HCT116 (cell line): ENCODE results near the gene KCNMB4. TPM values are rescaled to one million over a fixed set of nuclear protein-coding genes. Genes with fewer than 3 reads are reported as not detected.
A peak's percentile ranks its signal among the peaks of the same experiment; 100 is the strongest.

Experiments
- ATAC-seq: fragments of 200-7000 bp; cut with Tn5 transposase; 2 replicates; pipeline ENCODE4 v1.9.1; 2020; ENCODE audit warnings: mild to moderate bottlenecking, moderate library complexity
- BruUV-seq: library from RNA; stranded (reverse); fragments of 400-500 nt; replicated peaks from 2 replicates; lab custom pipeline; 2021; lab: Mats Ljungman, UMichigan
- CTCF ChIA-PET: fragments of 300-600 bp; sonication (Branson Sonifier 250); formaldehyde crosslinking; loops from one replicate; lab custom pipeline; 2021; ENCODE audit warnings: antibody characterized with exemption; lab: Charles Lee
- POLR2A ChIA-PET: fragments of 300-600, 350-600 bp; sonication (Branson Sonifier 250); formaldehyde crosslinking; loops from one replicate; lab custom pipeline; 2021; ENCODE audit warnings: antibody characterized with exemption; lab: Charles Lee
- RAD21 ChIA-PET, 2 experiments: fragments of 300-600 bp; sonication (Branson Sonifier 250); formaldehyde crosslinking; loops; one replicate each; lab custom pipeline; 2023; ENCODE audit warnings: low total read pairs in 2 of 2; ENCODE audit not compliant: uncharacterized antibody in 2 of 2, unreplicated experiment in 2 of 2, low non-redundant PET in 1 of 2; lab: Charles Lee
- DNase-seq: peaks from one replicate; pipeline ENCODE4 v3.0.0-alpha.2; 2010; ENCODE audit warnings: low read depth, low spot score
- H2AFZ ChIP-seq: fragments of 200-600 bp; shearing (Covaris generic), sonication (generic); 2 replicates; pipeline ENCODE4 v1.6.1; 2017; ENCODE audit warnings: low read depth, mixed run types, mixed read lengths, antibody characterized with exemption, low read length; ENCODE audit not compliant: poor library complexity, severe bottlenecking
- H3K27ac ChIP-seq: 2 replicates; pipeline ENCODE4 v1.5.1; 2012; ENCODE audit warnings: low read depth, low read length
- H3K27me3 ChIP-seq: fragments of 200-600 bp; sonication (generic); 2 replicates; pipeline ENCODE4 v1.6.1; 2016; ENCODE audit warnings: mixed run types, low read length, mixed read lengths; ENCODE audit not compliant: insufficient read depth
- H3K36me3 ChIP-seq, 2 experiments: fragments of 200-500 bp in 1 of 2; fragments of 200-600 bp in 1 of 2; sonication (Bioruptor generic) in 1 of 2; sonication (generic) in 1 of 2; 2 replicates each; pipeline versions ENCODE4 v1.5.1 to v1.6.1; 2014 to 2016; ENCODE audit warnings: low read length in 2 of 2, inconsistent platforms in 1 of 2, mixed read lengths in 1 of 2, mixed run types in 1 of 2; ENCODE audit not compliant: insufficient read depth in 2 of 2, control insufficient read depth in 1 of 2
- H3K4me1 ChIP-seq, 2 experiments: fragments of 200-600 bp in 1 of 2; sonication (generic) in 1 of 2; 2 replicates each; pipeline versions ENCODE4 v1.5.1 to v1.6.1; 2012 to 2017; ENCODE audit warnings: low read length in 2 of 2, inconsistent platforms in 1 of 2, mild to moderate bottlenecking in 1 of 2, mixed read lengths in 1 of 2, mixed run types in 1 of 2, moderate library complexity in 1 of 2; ENCODE audit not compliant: insufficient read depth in 2 of 2, control insufficient read depth in 1 of 2
- H3K4me2 ChIP-seq: fragments of 200-600 bp; sonication (generic); 2 replicates; pipeline ENCODE4 v1.6.1; 2017; ENCODE audit warnings: mixed run types, low read length, mixed read lengths
- H3K4me3 ChIP-seq, 2 experiments: fragments of 200-600 bp in 1 of 2; sonication (generic) in 1 of 2; replicated peaks in 1 of 2; 2 replicates each; pipeline ENCODE4 v1.5.1; 2011 to 2016; ENCODE audit warnings: low read length in 2 of 2, control low read depth in 1 of 2, low read depth in 1 of 2, mild to moderate bottlenecking in 1 of 2, mixed read lengths in 1 of 2, mixed run types in 1 of 2
- H3K79me2 ChIP-seq: fragments of 200-600 bp; sonication (generic); 2 replicates; pipeline ENCODE4 v1.6.1; 2017; ENCODE audit warnings: mild to moderate bottlenecking, mixed run types, low read length, moderate library complexity, mixed read lengths; ENCODE audit not compliant: insufficient read depth
- H3K9ac ChIP-seq: fragments of 200-600 bp; sonication (generic); 2 replicates; pipeline ENCODE4 v1.6.1; 2016; ENCODE audit warnings: low read length, mixed read lengths
- H3K9me2 ChIP-seq: fragments of 200-600 bp; sonication (generic), shearing (Covaris generic); 2 replicates; pipeline ENCODE4 v1.6.1; 2017; ENCODE audit warnings: mixed run types, mild to moderate bottlenecking, moderate library complexity; ENCODE audit not compliant: insufficient read depth
- H3K9me3 ChIP-seq, 2 experiments: fragments of 200-500 bp in 1 of 2; fragments of 200-600 bp in 1 of 2; sonication (Bioruptor generic) in 1 of 2; sonication (generic) in 1 of 2; 2 replicates each; pipeline ENCODE4 v1.6.1; 2014 to 2017; ENCODE audit warnings: low read length in 2 of 2, mixed read lengths in 2 of 2, inconsistent platforms in 1 of 2, low read depth in 1 of 2, mild to moderate bottlenecking in 1 of 2, mixed run types in 1 of 2, moderate library complexity in 1 of 2; ENCODE audit not compliant: control insufficient read depth in 1 of 2, insufficient read depth in 1 of 2
- H4K20me1 ChIP-seq: fragments of 200-600 bp; sonication (generic), shearing (Covaris generic); 2 replicates; pipeline ENCODE4 v1.6.1; 2017; ENCODE audit warnings: mixed run types, mild to moderate bottlenecking, moderate library complexity; ENCODE audit not compliant: insufficient read depth
- ATF3 ChIP-seq: IDR thresholded peaks from 2 replicates; pipeline ENCODE4 v1.6.1; 2012
- CBX3 ChIP-seq: IDR thresholded peaks from 2 replicates; pipeline ENCODE4 v1.6.1; 2012; ENCODE audit warnings: low read depth
- ELF1 ChIP-seq: IDR thresholded peaks from 2 replicates; pipeline ENCODE4 v1.6.1; 2012; ENCODE audit warnings: low read depth, borderline replicate concordance
- EZH2 ChIP-seq: fragments of 200-600 bp; sonication (generic); IDR thresholded peaks from 2 replicates; pipeline ENCODE4 v1.6.1; 2017; ENCODE audit warnings: antibody characterized with exemption, mixed run types
- FOSL1 ChIP-seq: IDR thresholded peaks from 2 replicates; pipeline ENCODE4 v1.6.1; 2012; ENCODE audit warnings: low read depth
- JUND ChIP-seq: IDR thresholded peaks from 2 replicates; pipeline ENCODE4 v1.6.1; 2012
- POLR2AphosphoS5 ChIP-seq: IDR thresholded peaks from 2 replicates; pipeline ENCODE4 v1.6.1; 2011; ENCODE audit warnings: mild to moderate bottlenecking, low read depth, low read length, moderate library complexity
- REST ChIP-seq: IDR thresholded peaks from 2 replicates; pipeline ENCODE4 v1.6.1; 2012; ENCODE audit warnings: low read depth
- SP1 ChIP-seq: IDR thresholded peaks from 2 replicates; pipeline ENCODE4 v1.6.1; 2012; ENCODE audit warnings: low read depth
- SRF ChIP-seq: IDR thresholded peaks from 2 replicates; pipeline ENCODE4 v1.6.1; 2012; ENCODE audit warnings: low read depth
- YY1 ChIP-seq: IDR thresholded peaks from 2 replicates; pipeline ENCODE4 v1.6.1; 2011; ENCODE audit warnings: low read length, low read depth, moderate library complexity, mild to moderate bottlenecking; ENCODE audit not compliant: insufficient replicate concordance; ENCODE audit errors: extremely low read depth
- ZFX ChIP-seq: fragments of 450-650 bp; IDR thresholded peaks from 2 replicates; pipeline ENCODE4 v1.6.1; 2017
- intact Hi-C: fragments of 100-400 bp; cut with micrococcal nuclease; formaldehyde crosslinking; loops from 2 replicates; pipeline ENCODE4 v1.10.0; 2022
- total RNA-seq: library from RNA; stranded (reverse); gene quantifications from one replicate; pipeline ENCODE4 v1.2.1, GENCODE V29; 2021; ENCODE audit not compliant: unreplicated experiment
- TF ChIP-seq, protein P1 (sequence below), 3 experiments: fragments of 200-600 bp in 1 of 3; sonication (generic) in 1 of 3; IDR thresholded peaks in 2 of 3; conservative IDR thresholded peaks in 1 of 3; 2 replicates each; pipeline ENCODE4 v1.5.1; 2012 to 2017; ENCODE audit warnings: low read depth in 2 of 3, low read length in 2 of 3, antibody characterized with exemption in 1 of 3, borderline replicate concordance in 1 of 3, control low read depth in 1 of 3, mild to moderate bottlenecking in 1 of 3, mixed read lengths in 1 of 3, mixed run types in 1 of 3, moderate library complexity in 1 of 3; ENCODE audit not compliant: insufficient read depth in 1 of 3

KCNMB4 gene
- total RNA-seq, 1 experiment from 2014 or later = 5.0 TPM

DNA sequence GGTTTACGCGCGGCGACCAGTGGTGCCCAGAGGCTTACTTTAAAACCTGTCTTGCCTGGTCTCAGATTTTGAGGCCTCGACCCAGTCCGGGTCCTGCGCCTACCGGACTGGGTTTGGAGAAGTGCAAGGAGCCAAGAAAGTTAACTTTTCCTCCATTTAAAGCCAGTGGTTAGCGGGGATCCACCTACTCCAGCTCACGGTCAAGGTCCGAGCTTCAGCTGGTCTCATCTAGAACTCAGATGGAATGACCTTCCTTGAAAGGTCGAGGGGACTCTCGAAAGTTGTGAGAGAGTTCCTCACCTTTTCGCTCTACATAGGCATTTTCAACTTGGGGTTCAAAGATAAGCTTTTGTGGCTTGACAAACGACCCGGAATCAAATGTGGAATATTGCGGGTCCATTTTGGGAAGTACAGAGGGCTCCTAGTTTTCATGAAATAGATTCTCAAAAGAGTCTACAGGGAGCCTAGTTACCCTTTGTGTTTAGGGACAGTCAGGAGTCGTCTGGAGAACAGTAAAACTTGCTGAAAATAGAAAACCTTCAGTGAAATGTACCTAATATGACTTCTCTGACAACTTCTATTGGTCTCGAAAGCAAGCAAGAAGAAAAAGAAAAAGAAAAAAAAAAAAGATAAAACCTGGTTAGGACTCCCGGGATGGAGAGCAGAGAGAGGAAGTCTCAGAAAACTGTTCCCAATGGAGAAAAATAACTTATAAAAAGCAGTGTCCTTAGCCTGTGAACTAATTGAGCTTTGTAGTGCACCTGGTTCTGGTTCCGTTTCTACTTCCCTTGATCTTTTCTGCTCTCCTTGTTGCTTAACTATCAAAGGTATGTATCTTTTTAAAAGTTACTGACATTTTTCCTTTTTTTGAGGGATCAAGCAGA, 1.4 kb downstream of the KCNMB4 start:
- H3K9me3 ChIP-seq = no peaks in the 10 kb centered on the region
- BruUV-seq = no TSS peak
- H2AFZ ChIP-seq = peak overlapping the region; percentile 5
- no peak for TF ChIP-seq CBX3
- 0 out of 2 replicates have a peak, but pooled peaks have one; percentile 7 for TF ChIP-seq SP1
- intact Hi-C loops = loop anchor here (5.0 to 10.0 kb wide), 2 partner anchors 125 to 463 kb away; partner anchors contain the start of gene CNOT2
- H3K9me2 ChIP-seq = no peaks in the 10 kb centered on the region
- RAD21 ChIA-PET = interaction anchor here in 1 of 2 experiments (0.6 kb wide), 1 partner anchor 127 kb away, joined by 8 read pairs; no protein-coding TSS in a partner anchor
- peak overlapping the region; percentile 61 to 76 for H3K4me3 ChIP-seq
- POLR2A ChIA-PET = no interaction called here
- H4K20me1 ChIP-seq = no peaks in the 10 kb centered on the region
- ATAC-seq (peak; percentile 2; the same call in 1 of the 2 replicates), DNase-seq (no peak)
- H3K4me2 ChIP-seq = peak overlapping the region; percentile 92
- no peaks in the 10 kb centered on the region for H3K79me2 ChIP-seq
- peak overlapping the region; percentile 53 for H3K9ac ChIP-seq
- H3K36me3 ChIP-seq = no peaks in the 10 kb centered on the region
- no peaks in the 10 kb centered on the region for H3K27me3 ChIP-seq
- peaks cover 0 to 17% of the 10 kb centered on the region in 2 experiments; a peak in 3 of 4 replicates for H3K4me1 ChIP-seq
- CTCF ChIA-PET = no interaction called here
- peak overlapping the region; percentile 76 for H3K27ac ChIP-seq

DNA sequence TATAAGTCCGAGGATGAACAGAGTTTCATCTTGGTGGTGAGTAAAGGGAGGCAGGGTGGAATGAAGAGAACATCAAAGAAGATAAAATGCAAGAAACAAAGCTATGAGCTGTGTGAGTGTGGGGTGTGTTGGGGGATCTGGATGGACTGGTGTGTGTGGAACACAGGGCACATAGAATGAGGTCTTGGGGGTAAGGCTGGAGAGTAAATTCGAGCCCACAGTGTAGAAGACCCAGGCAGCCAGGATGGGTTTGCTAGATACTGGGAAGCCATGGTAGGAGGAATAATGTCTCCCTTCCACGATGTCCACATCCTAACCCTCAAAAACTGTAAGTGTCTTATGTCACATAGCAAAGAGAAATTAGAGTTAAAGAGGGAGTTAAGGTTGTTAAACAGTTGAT, 6.8 kb downstream of the KCNMB4 start:
- no peak for DNase-seq
- no TSS peak for BruUV-seq
- ChIA-PET POLR2A (no interaction called here), RAD21 (no interaction called here), CTCF (no interaction called here)
- ATAC-seq = no peak
- Histone ChIP-seq H3K27ac (no peak overlapping the region), H3K27me3 (no peaks in the 10 kb centered on the region), H3K36me3 (no peaks in the 10 kb centered on the region), H3K4me2 (no peak overlapping the region), H2AFZ (no peak overlapping the region), H3K9me2 (no peaks in the 10 kb centered on the region), H4K20me1 (no peaks in the 10 kb centered on the region), H3K4me3 (no peak overlapping the region), H3K9ac (no peak overlapping the region), H3K9me3 (no peaks in the 10 kb centered on the region), H3K79me2 (no peaks in the 10 kb centered on the region), H3K4me1 (no peaks in the 10 kb centered on the region)
- intact Hi-C loops = no loop called here
- TF ChIP-seq ZFX (no peak), CBX3 (no peak), SRF (no peak), REST (no peak), FOSL1 (no peak), SP1 (no peak), EZH2 (no peak), POLR2AphosphoS5 (no peak), ELF1 (no peak), ATF3 (no peak), YY1 (no peak), JUND (no peak)
- TF ChIP-seq, protein P1, sequence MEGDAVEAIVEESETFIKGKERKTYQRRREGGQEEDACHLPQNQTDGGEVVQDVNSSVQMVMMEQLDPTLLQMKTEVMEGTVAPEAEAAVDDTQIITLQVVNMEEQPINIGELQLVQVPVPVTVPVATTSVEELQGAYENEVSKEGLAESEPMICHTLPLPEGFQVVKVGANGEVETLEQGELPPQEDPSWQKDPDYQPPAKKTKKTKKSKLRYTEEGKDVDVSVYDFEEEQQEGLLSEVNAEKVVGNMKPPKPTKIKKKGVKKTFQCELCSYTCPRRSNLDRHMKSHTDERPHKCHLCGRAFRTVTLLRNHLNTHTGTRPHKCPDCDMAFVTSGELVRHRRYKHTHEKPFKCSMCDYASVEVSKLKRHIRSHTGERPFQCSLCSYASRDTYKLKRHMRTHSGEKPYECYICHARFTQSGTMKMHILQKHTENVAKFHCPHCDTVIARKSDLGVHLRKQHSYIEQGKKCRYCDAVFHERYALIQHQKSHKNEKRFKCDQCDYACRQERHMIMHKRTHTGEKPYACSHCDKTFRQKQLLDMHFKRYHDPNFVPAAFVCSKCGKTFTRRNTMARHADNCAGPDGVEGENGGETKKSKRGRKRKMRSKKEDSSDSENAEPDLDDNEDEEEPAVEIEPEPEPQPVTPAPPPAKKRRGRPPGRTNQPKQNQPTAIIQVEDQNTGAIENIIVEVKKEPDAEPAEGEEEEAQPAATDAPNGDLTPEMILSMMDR (IDR thresholded peaks at IDR 0.05 in 2 of 3, conservative IDR thresholded peaks at IDR 0.05 in 1 of 3; ENCODE audit: borderline replicate concordance in 1 of 3, insufficient read depth in 1 of 3, low read depth in 2 of 3, low read length in 2 of 3) = no peak
